LoVo (cell line): ENCODE results near the gene POLH.

Source experiments
- DNase-seq: peaks from one replicate; pipeline ENCODE4 v3.0.0-alpha.2; 2016; ENCODE audit warnings: low spot score

POLH gene

GRCh38 chr6:43606019-43606418 is 30.0 kb downstream of the POLH start:
- no peak for DNase-seq

- DNase-seq: peak; percentile 63
Measured at GRCh38 chr6:43608310-43608763, 32.4 kb downstream of the POLH start.

- no peak for DNase-seq
Measured at GRCh38 chr6:43608807-43609206, 32.8 kb downstream of the POLH start.

GRCh38 chr6:43609402-43609801 is 33.4 kb downstream of the POLH start:
- no peak for DNase-seq

- DNase-seq: no peak
Measured at GRCh38 chr6:43610431-43610830, 34.4 kb downstream of the POLH start.

GRCh38 chr6:43613721-43614395 is 37.9 kb downstream of the POLH start:
- no peak for DNase-seq

GRCh38 chr6:43614396-43614730 is 38.4 kb downstream of the POLH start:
- no peak for DNase-seq

GRCh38 chr6:43616725-43617472 is 40.9 kb downstream of the POLH start:
- DNase-seq: no peak

- DNase-seq: no peak
Measured at GRCh38 chr6:43621078-43621835, 45.3 kb downstream of the POLH start.

- no peak for DNase-seq
Measured at GRCh38 chr6:43621836-43622180, 45.8 kb downstream of the POLH start.

GRCh38 chr6:43622541-43622940 is 46.6 kb downstream of the POLH start:
- DNase-seq: no peak

- DNase-seq: no peak
Measured at GRCh38 chr6:43623880-43624785, 48.1 kb downstream of the POLH start.

- no peak for DNase-seq
Measured at GRCh38 chr6:43624786-43625288, 48.9 kb downstream of the POLH start.

GRCh38 chr6:43625393-43625992 is 49.5 kb downstream of the POLH start:
- no peak for DNase-seq

- peak; percentile 93 for DNase-seq
Measured at GRCh38 chr6:43627008-43627825, 51.2 kb downstream of the POLH start.

- DNase-seq: peak; percentile 58
Measured at GRCh38 chr6:43628393-43629103, 52.6 kb downstream of the POLH start.

- peak; percentile 99 for DNase-seq
Measured at GRCh38 chr6:43629104-43629504, 53.1 kb downstream of the POLH start, which contains the start of gene GTPBP2. Gene GTPBP2 (minus strand): TSS chr6:43629264. CDS start chr6:43629162, 102 bp downstream.

GRCh38 chr6:43629505-43630300 is 53.7 kb downstream of the POLH start:
- DNase-seq: peak; percentile 95
